A549 (cell line): ENCODE results near the gene PNMA5.

Source experiments
- CTCF ChIP-seq: fragments of >200 bp; sonication (Bioruptor Twin); formaldehyde crosslinking; IDR thresholded peaks from 3 replicates; pipeline ENCODE4 v1.5.1; 2016
- HOXB13 ChIP-seq: fragments of 250-450 bp; sonication (Bioruptor Pico); IDR thresholded peaks from 2 replicates; pipeline ENCODE4 v1.5.0; 2020; ENCODE audit warnings: low read depth, mild to moderate bottlenecking, moderate library complexity
- KDM5A ChIP-seq: fragments of 200-600 bp; sonication (generic); IDR thresholded peaks from 2 replicates; pipeline ENCODE4 v1.6.1; 2016; ENCODE audit warnings: antibody characterized with exemption, mild to moderate bottlenecking
- MAFK ChIP-seq: fragments of 450-650 bp; IDR thresholded peaks from 2 replicates; pipeline ENCODE4 v1.6.1; 2014; ENCODE audit not compliant: partially characterized antibody
- MYC ChIP-seq: IDR thresholded peaks from 2 replicates; pipeline ENCODE4 v1.6.1; 2012; ENCODE audit warnings: mild to moderate bottlenecking, inconsistent platforms, low read length, improper control_type of control experiment, borderline replicate concordance
- PHF8 ChIP-seq: fragments of 200-600 bp; sonication (generic); IDR thresholded peaks from 2 replicates; pipeline ENCODE4 v1.6.1; 2016; ENCODE audit warnings: low read depth, mild to moderate bottlenecking, antibody characterized with exemption, moderate library complexity, borderline replicate concordance
- RAD21 ChIP-seq, 2 experiments: fragments of >200 bp in 1 of 2; sonication (Bioruptor Twin) in 1 of 2; formaldehyde crosslinking in 1 of 2; IDR thresholded peaks in 1 of 2; conservative IDR thresholded peaks in 1 of 2; 2 replicates in 1 of 2; 3 replicates in 1 of 2; pipeline ENCODE4 v1.6.1; 2012 to 2018; ENCODE audit warnings: inconsistent platforms in 1 of 2
- RCOR1 ChIP-seq: fragments of 150-350 bp; IDR thresholded peaks from 2 replicates; pipeline ENCODE4 v1.6.1; 2014; ENCODE audit warnings: antibody characterized with exemption, low read length, low read depth
- REST ChIP-seq: fragments of 200-600 bp; sonication (generic); IDR thresholded peaks from 2 replicates; pipeline ENCODE4 v1.6.1; 2016; ENCODE audit warnings: antibody characterized with exemption, mild to moderate bottlenecking, moderate library complexity

DNA sequence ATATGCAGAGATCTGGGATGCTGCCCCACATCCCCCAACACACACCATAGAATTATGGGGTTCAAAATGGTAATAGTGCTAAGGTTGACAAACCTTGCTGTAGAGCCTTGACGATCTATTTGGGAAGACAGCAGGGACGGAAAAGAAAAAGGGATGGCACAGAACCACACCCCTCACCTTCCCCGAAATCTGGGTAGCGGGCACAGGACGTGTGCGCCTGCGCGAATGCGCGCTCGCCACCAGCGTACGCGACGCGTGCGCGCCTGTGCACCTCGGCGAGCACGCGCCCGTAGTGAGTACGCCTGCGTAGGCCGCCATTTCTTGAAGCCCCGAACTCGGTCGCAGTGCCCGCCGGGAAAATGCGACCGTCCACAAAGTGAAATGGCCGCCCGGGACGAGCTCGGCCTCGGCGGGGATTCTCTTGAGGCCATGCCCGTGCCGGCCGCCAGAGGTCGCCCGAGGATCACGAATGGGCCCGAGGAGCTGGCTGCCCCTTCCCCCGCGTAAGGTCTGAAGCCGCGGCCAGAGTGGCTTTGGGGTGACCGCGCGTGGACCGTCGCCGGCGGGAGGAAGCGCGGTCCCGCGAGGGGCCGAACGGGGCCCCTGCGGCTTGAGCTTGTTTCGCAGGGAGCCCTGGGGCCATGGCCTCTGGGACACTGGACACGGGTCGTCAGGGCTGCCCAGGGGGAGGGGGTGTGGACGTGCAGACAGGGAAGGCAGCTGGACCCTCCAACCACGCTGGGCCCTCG is 52.4 kb downstream of the PNMA5 start:
- peak; percentile 77 for TF ChIP-seq CTCF
- no peak for TF ChIP-seq RCOR1
- no peak for TF ChIP-seq MAFK
- TF ChIP-seq PHF8: 0 out of 2 replicates have a peak, but pooled peaks have one; percentile 56
- TF ChIP-seq RAD21 (conservative IDR thresholded peaks at IDR 0.05 in 1 of 2, IDR thresholded peaks at IDR 0.05 in 1 of 2): peak; percentile 76 to 95
- peak; percentile 91 for TF ChIP-seq KDM5A
- TF ChIP-seq REST: no peak
- no peak for TF ChIP-seq HOXB13 (CRISPR knock-in tag)
- no peak; the same call in 1 of the 2 replicates for TF ChIP-seq MYC
